Smooth muscle cell of trachea (primary cell): Measurements from ENCODE around the gene CDK3. TPM values are rescaled to one million over a fixed set of nuclear protein-coding genes. Genes with fewer than 3 reads are reported as not detected.

ENCODE experiments used
- total RNA-seq: library from RNA; depleted of rRNA; stranded (reverse); fragments of >200 nt; gene quantifications from 2 replicates; pipeline ENCODE4 v1.2.1, GENCODE V29; 2014

The CDK3 gene
- 1.3 and 1.9 TPM in 2 replicates for total RNA-seq

GRCh38 chr17:76000755-76001521, at the start of gene CDK3:
Gene CDK3 (plus strand): TSS chr17:76000855. CDS start chr17:76001426, 571 bp downstream.

DNA sequence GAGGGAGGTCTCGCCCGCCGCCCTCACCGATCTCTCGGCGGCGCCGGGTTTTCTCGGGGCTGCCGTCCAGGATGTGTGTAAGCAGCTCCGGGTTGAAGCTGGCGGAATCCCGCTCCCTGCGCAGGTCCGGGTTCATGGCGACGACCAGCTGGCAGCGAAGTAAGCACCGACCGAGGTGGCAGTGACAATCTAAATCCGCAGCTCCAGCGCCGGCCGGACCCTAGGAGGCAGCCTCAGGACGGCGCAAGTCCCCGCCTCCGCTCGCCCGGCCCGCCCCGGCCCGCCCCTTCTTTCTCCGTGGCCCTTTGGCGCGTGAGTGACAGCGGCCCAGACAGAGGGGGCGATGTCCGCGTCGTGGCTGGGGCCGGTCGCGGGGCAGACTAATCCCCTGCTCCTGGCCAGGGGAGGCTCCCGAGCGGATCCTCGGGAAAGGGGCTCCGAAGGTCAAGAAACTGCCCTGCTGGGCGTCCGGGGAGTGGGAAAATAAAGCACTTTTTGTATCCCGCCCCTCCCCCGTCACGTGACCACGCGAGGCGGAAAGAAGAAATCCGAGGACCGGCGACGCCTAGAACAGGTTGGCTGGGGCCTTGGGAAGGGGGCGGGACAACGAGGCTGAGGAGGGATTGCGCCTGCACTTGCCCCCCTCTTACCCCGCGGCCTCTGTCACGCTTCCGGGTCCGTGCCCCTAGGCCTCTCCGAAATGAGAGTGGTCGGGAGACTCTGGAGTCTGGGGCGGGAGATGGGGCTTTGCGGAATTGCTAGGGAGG, 21.5 kb upstream of the CDK3 start, which contains the start of the genes ACOX1 and TEN1:
Gene ACOX1, minus strand, starts transcription at position 229 of the 767 bp plus-strand sequence. Its CDS starts 93 bp downstream, at position 136.
Gene TEN1, plus strand, starts transcription at position 303 of the 767 bp plus-strand sequence. CDS start 6,953 bp downstream, outside the sequence.

DNA sequence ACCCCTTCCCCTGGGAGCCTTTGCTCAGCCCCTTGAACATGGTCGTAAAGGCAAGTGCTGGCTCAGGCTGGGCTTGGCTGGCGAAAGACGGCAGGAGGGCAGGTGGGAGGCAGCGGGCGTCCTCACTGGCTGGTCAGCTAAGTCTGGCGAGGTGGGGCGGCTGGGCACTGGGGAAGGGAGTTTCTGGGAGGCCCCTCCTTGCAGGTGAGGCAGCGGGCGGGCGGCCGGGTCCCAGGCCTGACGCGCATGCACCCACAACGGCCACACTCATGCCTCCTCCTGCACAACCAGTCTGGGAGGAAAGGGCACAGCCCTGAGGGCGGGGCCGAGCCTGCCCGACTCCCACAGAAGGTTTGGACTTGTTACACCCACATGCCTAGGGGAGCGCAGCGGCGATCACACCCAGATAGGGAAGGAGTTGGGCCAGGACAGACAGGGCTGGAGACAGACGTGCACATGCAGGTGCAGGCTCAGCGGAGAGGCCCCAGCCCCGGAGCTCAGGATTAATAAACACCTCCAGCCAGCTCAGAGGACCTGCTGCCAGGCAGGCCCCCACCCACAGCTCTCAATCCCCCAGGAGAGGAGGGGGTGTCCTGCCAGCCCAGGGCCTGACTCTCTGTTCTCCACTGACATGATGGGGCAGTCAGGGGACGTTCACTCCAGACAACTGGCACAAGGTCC, 26.6 kb downstream of the CDK3 start, which contains the start of gene EVPL:
Gene EVPL, minus strand, starts transcription at position 148 of the 681 bp plus-strand sequence. Its CDS starts 108 bp downstream, at position 40.

Other genes with a start within 250 kb of the CDK3 start
- 52.1 and 58.6 TPM in 2 replicates for gene GALK1, start 235.7 kb upstream of the CDK3 start, total RNA-seq
- 19.0 and 21.5 TPM in 2 replicates for gene UNK, start 216.0 kb upstream of the CDK3 start, total RNA-seq
- 2.3 and 2.8 TPM in 2 replicates for gene UNC13D, start 156.5 kb upstream of the CDK3 start, total RNA-seq
- 32.1 and 45.0 TPM in 2 replicates for gene WBP2, start 145.5 kb upstream of the CDK3 start, total RNA-seq
- gene TRIM47, start 122.3 kb upstream of the CDK3 start, total RNA-seq, result 6.4 and 33.7 TPM in 2 replicates
- 13.4 and 30.8 TPM in 2 replicates for gene TRIM65, start 103.9 kb upstream of the CDK3 start, total RNA-seq
- gene MRPL38, start 96.0 kb upstream of the CDK3 start, total RNA-seq, result 40.3 and 42.3 TPM in 2 replicates
- 13.2 and 18.2 TPM in 2 replicates for gene FBF1, start 59.8 kb upstream of the CDK3 start, total RNA-seq
- gene ACOX1, start 21.7 kb upstream of the CDK3 start, total RNA-seq, result 54.4 and 59.4 TPM in 2 replicates
- 14.1 and 14.5 TPM in 2 replicates for gene TEN1, start 21.6 kb upstream of the CDK3 start, total RNA-seq
- under 0.01 TPM in 1 of 2 replicates, not detected in the other for gene EVPL, start 26.5 kb downstream of the CDK3 start, total RNA-seq
- 37.4 and 46.7 TPM in 2 replicates for gene SRP68, start 71.7 kb downstream of the CDK3 start, total RNA-seq
- not detected in 2 replicates for gene GALR2, start 73.9 kb downstream of the CDK3 start, total RNA-seq
- under 0.01 and 0.15 TPM in 2 replicates for gene ZACN, start 78.3 kb downstream of the CDK3 start, total RNA-seq
- 107 and 137 TPM in 2 replicates for gene EXOC7, start 102.9 kb downstream of the CDK3 start, total RNA-seq
- 0.17 TPM in 1 of 2 replicates, not detected in the other for gene FOXJ1, start 140.4 kb downstream of the CDK3 start, total RNA-seq
- 1.7 and 5.1 TPM in 2 replicates for gene RNF157, start 239.6 kb downstream of the CDK3 start, total RNA-seq